IMR-90 (cell line): ENCODE results near the gene TRAF7.

Experiments used
- CEBPB ChIP-seq: IDR thresholded peaks from 2 replicates; pipeline ENCODE4 v1.6.1; 2012; ENCODE audit warnings: low read depth, low read length, improper control_type of control experiment
- CTCF ChIP-seq: conservative IDR thresholded peaks from 2 replicates; pipeline ENCODE4 v1.5.1; 2012; ENCODE audit warnings: mild to moderate bottlenecking, low read depth, low read length, improper control_type of control experiment
- FOS ChIP-seq: fragments of 150-350 bp; IDR thresholded peaks from 2 replicates; pipeline ENCODE4 v1.6.1; 2016; ENCODE audit warnings: low read depth, low read length
- MXI1 ChIP-seq: IDR thresholded peaks from 2 replicates; pipeline ENCODE4 v1.6.1; 2012; ENCODE audit warnings: low read depth, mild to moderate bottlenecking, low read length, moderate library complexity, borderline replicate concordance
- NFE2L2 ChIP-seq: fragments of 150-350 bp; IDR thresholded peaks from 2 replicates; pipeline ENCODE4 v1.6.1; 2016; ENCODE audit warnings: low read depth, mild to moderate bottlenecking, low read length
- POLR2A ChIP-seq: IDR thresholded peaks from 2 replicates; pipeline ENCODE4 v1.6.1; 2012; ENCODE audit warnings: mild to moderate bottlenecking, low read depth, low read length
- RAD21 ChIP-seq: IDR thresholded peaks from 2 replicates; pipeline ENCODE4 v1.6.1; 2012; ENCODE audit warnings: low read length, improper control_type of control experiment
- RCOR1 ChIP-seq: IDR thresholded peaks from 2 replicates; pipeline ENCODE4 v1.6.1; 2012; ENCODE audit warnings: mild to moderate bottlenecking, low read length, improper control_type of control experiment; ENCODE audit not compliant: insufficient replicate concordance
- RFX5 ChIP-seq: IDR thresholded peaks from 2 replicates; pipeline ENCODE4 v1.8.0; 2012; ENCODE audit warnings: low read depth, mild to moderate bottlenecking, low read length, moderate library complexity
- SMC3 ChIP-seq: fragments of 150-350 bp; IDR thresholded peaks from 2 replicates; pipeline ENCODE4 v1.6.1; 2016; ENCODE audit warnings: low read depth, mild to moderate bottlenecking, antibody characterized with exemption, low read length, moderate library complexity
- USF2 ChIP-seq: fragments of 150-350 bp; IDR thresholded peaks from 2 replicates; pipeline ENCODE4 v1.6.1; 2017; ENCODE audit warnings: mild to moderate bottlenecking, antibody characterized with exemption, low read length, low read depth

GRCh38 chr16:2170080-2170479, 14.5 kb downstream of the TRAF7 start:
- no peak for TF ChIP-seq CTCF
- TF ChIP-seq POLR2A = no peak
- no peak for TF ChIP-seq RFX5
- TF ChIP-seq RAD21 = no peak
- no peak for TF ChIP-seq USF2
- TF ChIP-seq MXI1 = no peak
- TF ChIP-seq FOS = no peak
- TF ChIP-seq SMC3 = no peak
- no peak for TF ChIP-seq NFE2L2
- no peak for TF ChIP-seq CEBPB
- no peak for TF ChIP-seq RCOR1
